Measurements from ENCODE around the gene LIM2.

LIM2 gene

GRCh38 chr19:51394050-51394836 lies 6.5 kb upstream of the LIM2 start:
- peak; percentile 99 for DNase-seq

DNA sequence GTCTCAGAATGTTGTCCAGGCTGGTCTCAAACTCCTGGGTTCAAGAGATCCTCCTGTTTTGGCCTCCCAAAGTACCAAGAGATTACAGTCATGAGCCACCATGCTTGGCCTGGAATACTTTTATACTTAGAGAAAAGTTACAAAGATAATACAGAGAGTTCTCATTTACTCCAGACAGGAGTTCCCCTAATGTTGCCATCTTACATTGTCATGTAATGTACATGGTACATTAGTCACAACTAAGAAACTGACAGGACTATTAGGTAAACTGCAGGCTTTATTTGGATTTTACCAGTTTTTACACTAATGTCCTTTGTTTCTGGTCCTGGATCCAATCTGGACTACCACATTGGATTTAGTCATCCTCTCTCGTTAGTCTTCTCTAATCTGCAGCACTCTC lies 4.9 kb upstream of the LIM2 start:
- no peak for DNase-seq

DNA sequence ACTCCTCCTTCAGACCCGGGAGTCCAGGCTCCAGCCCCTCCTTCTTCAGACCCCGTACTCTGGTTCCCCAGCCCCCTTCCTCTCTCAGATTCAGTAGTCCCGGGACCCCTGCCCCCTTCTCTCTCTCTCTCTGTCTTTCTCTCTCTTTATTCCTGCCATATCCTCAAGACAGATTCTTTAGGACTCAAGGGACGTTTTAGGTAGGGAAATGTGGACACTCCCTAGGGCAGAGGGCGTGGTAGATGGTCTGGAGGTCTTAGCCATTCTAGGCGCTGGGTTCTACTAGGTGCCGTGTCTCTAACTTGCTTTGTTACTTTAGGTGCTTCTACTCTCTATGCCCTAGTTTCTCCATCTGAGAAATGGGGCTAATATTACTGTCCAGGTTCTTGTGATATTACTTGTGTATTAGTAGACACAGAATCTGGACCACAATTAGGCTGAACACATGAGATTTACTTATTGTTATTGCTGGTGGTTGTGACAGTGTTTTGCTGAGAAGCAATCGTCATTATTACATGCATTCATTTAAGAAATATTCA lies 3.4 kb upstream of the LIM2 start:
- no peak for DNase-seq

- no peak for DNase-seq
Observed at GRCh38 chr19:51389143-51389542, 1.4 kb upstream of the LIM2 start.

DNA sequence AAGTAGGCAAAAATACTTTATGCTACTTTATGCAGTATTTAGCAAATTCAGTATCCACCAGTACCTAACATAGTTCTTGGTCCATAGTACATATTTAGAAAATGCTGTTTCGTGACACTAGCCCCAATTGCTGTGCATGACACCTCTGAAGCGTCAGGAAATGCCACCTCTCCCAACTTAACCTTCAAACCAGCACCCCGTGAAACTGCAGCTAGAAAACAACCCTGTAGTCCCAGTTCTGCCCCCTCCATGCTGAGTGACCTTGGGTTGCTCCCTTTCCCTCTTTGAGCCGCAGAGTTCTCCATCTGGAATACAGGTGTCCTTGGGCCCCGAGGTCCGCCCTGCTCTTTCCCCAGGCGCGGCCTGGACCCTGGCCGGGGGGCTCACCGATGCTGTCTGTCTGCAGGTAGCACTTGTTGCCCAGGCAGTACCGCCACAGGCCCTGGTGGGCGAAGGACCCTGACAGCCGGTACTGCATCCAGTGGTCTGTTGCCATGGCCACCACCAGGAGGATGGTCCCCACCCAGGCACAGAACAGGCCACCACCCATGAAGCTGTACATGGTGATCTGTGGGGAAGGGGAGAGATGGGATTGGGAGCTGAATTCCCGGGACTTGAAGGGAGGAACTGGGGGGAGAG lies 773 bp downstream of the LIM2 start:
- DNase-seq: no peak

- no peak for DNase-seq
Observed at GRCh38 chr19:51382004-51382403, 5.8 kb downstream of the LIM2 start.

GRCh38 chr19:51380379-51380778 lies 7.4 kb downstream of the LIM2 start:
- DNase-seq: no peak

DNA sequence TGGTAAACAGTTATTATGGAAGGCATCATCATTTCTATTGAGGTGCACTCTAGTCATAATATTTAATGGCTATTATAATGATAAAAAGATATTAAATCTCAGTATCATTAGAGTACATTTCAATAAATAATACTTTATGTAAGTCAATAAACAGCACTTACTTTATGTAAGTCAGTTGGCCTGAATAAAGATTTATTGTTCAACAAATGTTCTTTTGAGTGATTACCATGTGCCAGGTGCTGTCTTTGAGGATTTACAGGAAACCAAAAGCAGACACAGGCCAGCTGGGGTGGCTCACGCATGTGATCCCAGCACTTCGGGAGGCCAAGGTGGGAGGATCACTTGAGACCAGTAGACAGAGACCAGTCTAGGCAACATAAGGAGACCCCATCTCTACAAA lies 10.4 kb downstream of the LIM2 start:
- DNase-seq: no peak

- DNase-seq: no peak
Observed at GRCh38 chr19:51375504-51376221, 12.1 kb downstream of the LIM2 start.

DNA sequence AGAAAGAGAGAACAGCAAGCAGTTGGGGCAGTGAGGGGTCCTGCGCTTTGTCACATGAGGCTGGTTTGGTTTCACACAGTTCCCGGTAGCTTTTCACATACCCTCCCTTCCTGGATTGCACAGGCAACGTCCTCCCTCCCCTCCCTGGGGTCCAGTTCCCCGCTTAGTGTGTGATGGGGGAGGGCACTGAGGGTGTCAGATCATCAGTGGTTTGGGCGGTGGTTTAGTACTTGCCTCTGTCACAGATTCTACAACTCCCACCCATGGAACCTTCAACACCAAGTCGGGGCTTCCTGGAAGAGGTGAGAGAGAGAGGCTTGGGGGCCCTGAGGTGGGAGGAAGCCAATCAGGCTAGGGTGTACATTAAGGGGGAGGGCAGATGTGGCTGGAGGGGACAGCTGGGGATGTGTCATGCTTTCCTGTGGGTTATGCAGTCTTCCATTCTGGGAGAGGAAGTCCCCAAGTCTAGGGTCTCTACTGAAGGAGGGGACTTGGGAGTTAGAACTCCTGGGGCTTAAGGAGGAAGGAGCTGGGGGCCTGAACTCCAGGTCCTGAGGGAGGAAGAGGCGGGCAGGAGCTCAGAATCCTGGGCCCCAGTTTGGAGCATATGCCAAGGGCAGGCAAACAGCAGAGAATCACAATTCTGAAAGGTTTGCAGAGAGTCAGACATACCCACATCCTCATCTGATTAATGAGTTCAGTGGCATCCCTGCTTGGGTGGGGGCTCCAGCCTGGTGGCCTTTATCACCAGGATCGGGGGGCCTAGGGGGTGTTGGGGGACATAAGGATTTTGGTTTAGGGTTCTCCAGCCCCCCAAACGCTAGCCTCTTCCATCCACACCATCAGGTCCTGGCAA lies 14.9 kb downstream of the LIM2 start, which contains the start of gene NKG7:
TSS of gene NKG7 (minus strand) at position 6 of the 856 bp plus-strand sequence. CDS start 119 bp downstream, outside the sequence.
- DNase-seq: no peak

GRCh38 chr19:51372021-51372648 lies 15.6 kb downstream of the LIM2 start:
- no peak for DNase-seq

GRCh38 chr19:51371186-51371690 lies 16.5 kb downstream of the LIM2 start:
- DNase-seq: no peak

- DNase-seq: no peak
Observed at GRCh38 chr19:51370230-51370629, 17.5 kb downstream of the LIM2 start.

- no peak for DNase-seq
Observed at GRCh38 chr19:51368366-51369282, 19.1 kb downstream of the LIM2 start, which contains the start of gene CLDND2. Gene CLDND2 (minus strand): TSS chr19:51369003. CDS start chr19:51368577, 426 bp downstream.

GRCh38 chr19:51367565-51368365 lies 20.0 kb downstream of the LIM2 start:
- peak; percentile 95 to 98 for DNase-seq

DNA sequence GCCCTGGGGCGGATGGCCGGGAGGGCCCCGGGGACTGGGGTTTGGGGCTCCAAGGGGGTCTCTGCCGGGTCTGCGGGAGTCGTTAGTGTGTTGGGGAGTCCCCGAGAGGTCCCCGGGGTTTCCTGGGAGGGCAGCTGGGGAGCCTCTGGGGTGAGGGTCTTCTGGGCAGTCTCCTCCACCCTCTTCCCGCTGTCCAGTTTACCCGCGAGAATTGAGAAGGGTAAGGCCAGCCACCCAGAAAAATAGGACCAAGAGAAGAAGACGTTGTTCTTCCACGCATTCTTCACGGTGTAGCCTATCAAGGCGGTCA lies 20.6 kb downstream of the LIM2 start:
- no peak for DNase-seq

- peak; percentile 96 to 97 for DNase-seq
Observed at GRCh38 chr19:51366389-51367254, 21.2 kb downstream of the LIM2 start.

GRCh38 chr19:51365965-51366388 lies 21.8 kb downstream of the LIM2 start, which contains the start of gene ETFB:
Gene ETFB (minus strand): TSS chr19:51366388. CDS start chr19:51366326, 62 bp downstream.
- DNase-seq: no peak
